OCI-LY1 (cell line): ENCODE data around the gene SLC8A1.

Source experiments
- H2AFZ ChIP-seq: fragments of 200-600 bp; sonication (generic), shearing (Covaris generic); 2 replicates; pipeline ENCODE4 v1.6.0; 2014; ENCODE audit warnings: antibody characterized with exemption, mild to moderate bottlenecking, low read length
- H3F3A ChIP-seq: fragments of 200-600 bp; sonication (generic), shearing (Covaris generic); 2 replicates; pipeline ENCODE4 v1.6.0; 2014; ENCODE audit warnings: mild to moderate bottlenecking, antibody characterized with exemption, low read length, moderate library complexity; ENCODE audit not compliant: insufficient read depth
- H3K27ac ChIP-seq: fragments of 200-600 bp; sonication (generic); 2 replicates; pipeline ENCODE4 v1.5.1; 2014; ENCODE audit warnings: low read length, mixed run types, mild to moderate bottlenecking, low read depth; ENCODE audit not compliant: poor library complexity, severe bottlenecking
- H3K27me3 ChIP-seq: fragments of 200-600 bp; sonication (generic); 2 replicates; pipeline ENCODE4 v1.6.0; 2014; ENCODE audit warnings: antibody characterized with exemption, mild to moderate bottlenecking, low read length, moderate library complexity; ENCODE audit not compliant: insufficient read depth
- H3K36me3 ChIP-seq: fragments of 200-600 bp; sonication (generic); 2 replicates; pipeline ENCODE4 v1.6.1; 2014; ENCODE audit warnings: mild to moderate bottlenecking, antibody characterized with exemption, low read length, moderate library complexity, mixed read lengths; ENCODE audit not compliant: insufficient read depth
- H3K4me1 ChIP-seq: fragments of 200-600 bp; sonication (generic); 2 replicates; pipeline ENCODE4 v1.5.1; 2014; ENCODE audit warnings: mild to moderate bottlenecking, low read length, moderate library complexity; ENCODE audit not compliant: insufficient read depth, severe bottlenecking
- H3K4me2 ChIP-seq: fragments of 200-600 bp; sonication (generic), shearing (Covaris generic); 2 replicates; pipeline ENCODE4 v1.6.1; 2014; ENCODE audit warnings: low read length
- H3K4me3 ChIP-seq: fragments of 200-600 bp; sonication (generic); 2 replicates; pipeline ENCODE4 v1.5.1; 2014; ENCODE audit warnings: low read length, low read depth, mild to moderate bottlenecking, mixed read lengths; ENCODE audit not compliant: poor library complexity, severe bottlenecking
- H3K79me2 ChIP-seq: fragments of 200-600 bp; shearing (Covaris generic); 2 replicates; pipeline ENCODE4 v1.6.1; 2016; ENCODE audit warnings: mixed run types, low read length, mixed read lengths; ENCODE audit not compliant: insufficient read depth
- H3K9ac ChIP-seq: fragments of 200-600 bp; sonication (generic), shearing (Covaris generic); 2 replicates; pipeline ENCODE4 v1.6.1; 2014; ENCODE audit warnings: mild to moderate bottlenecking, low read length, mixed read lengths
- H3K9me2 ChIP-seq: fragments of 200-600 bp; sonication (generic), shearing (Covaris generic); 2 replicates; pipeline ENCODE4 v1.6.1; 2014; ENCODE audit warnings: low read depth, mild to moderate bottlenecking, low read length, mixed read lengths
- H3K9me3 ChIP-seq: fragments of 200-600 bp; shearing (Covaris generic); 2 replicates; pipeline ENCODE4 v1.6.1; 2014; ENCODE audit warnings: low read length, mixed read lengths
- H4K20me1 ChIP-seq: fragments of 200-600 bp; sonication (generic), shearing (Covaris generic); 2 replicates; pipeline ENCODE4 v1.6.0; 2016; ENCODE audit warnings: mild to moderate bottlenecking, low read length; ENCODE audit not compliant: insufficient read depth
- EZH2 ChIP-seq: fragments of 200-600 bp; sonication (generic), shearing (Covaris generic); IDR thresholded peaks from 2 replicates; pipeline ENCODE4 v1.8.0; 2017; ENCODE audit warnings: borderline replicate concordance, mixed run types, mild to moderate bottlenecking, antibody characterized with exemption, low read length, moderate library complexity, mixed read lengths
- TF ChIP-seq, protein P1 (sequence below): fragments of 200-600 bp; sonication (generic), shearing (Covaris generic); IDR thresholded peaks from 2 replicates; pipeline ENCODE4 v1.5.1; 2017; ENCODE audit warnings: mild to moderate bottlenecking, antibody characterized with exemption, low read length, moderate library complexity, mixed read lengths

The SLC8A1 gene

GRCh38 chr2:40287195-40287594 lies 164.7 kb downstream of the SLC8A1 start:
- no peaks in the 10 kb centered on the region for H3K27me3 ChIP-seq
- no peaks in the 10 kb centered on the region for H3K79me2 ChIP-seq
- TF ChIP-seq, protein P1, sequence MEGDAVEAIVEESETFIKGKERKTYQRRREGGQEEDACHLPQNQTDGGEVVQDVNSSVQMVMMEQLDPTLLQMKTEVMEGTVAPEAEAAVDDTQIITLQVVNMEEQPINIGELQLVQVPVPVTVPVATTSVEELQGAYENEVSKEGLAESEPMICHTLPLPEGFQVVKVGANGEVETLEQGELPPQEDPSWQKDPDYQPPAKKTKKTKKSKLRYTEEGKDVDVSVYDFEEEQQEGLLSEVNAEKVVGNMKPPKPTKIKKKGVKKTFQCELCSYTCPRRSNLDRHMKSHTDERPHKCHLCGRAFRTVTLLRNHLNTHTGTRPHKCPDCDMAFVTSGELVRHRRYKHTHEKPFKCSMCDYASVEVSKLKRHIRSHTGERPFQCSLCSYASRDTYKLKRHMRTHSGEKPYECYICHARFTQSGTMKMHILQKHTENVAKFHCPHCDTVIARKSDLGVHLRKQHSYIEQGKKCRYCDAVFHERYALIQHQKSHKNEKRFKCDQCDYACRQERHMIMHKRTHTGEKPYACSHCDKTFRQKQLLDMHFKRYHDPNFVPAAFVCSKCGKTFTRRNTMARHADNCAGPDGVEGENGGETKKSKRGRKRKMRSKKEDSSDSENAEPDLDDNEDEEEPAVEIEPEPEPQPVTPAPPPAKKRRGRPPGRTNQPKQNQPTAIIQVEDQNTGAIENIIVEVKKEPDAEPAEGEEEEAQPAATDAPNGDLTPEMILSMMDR, result no peak
- no peak for TF ChIP-seq EZH2
- no peaks in the 10 kb centered on the region for H3K4me1 ChIP-seq
- no peaks in the 10 kb centered on the region for H3K9me2 ChIP-seq
- H3K9ac ChIP-seq, result no peak overlapping the region
- H4K20me1 ChIP-seq, result no peaks in the 10 kb centered on the region
- no peaks in the 10 kb centered on the region for H3K36me3 ChIP-seq
- no peak overlapping the region for H3K4me3 ChIP-seq
- no peak overlapping the region for H3K27ac ChIP-seq
- H3K4me2 ChIP-seq, result no peak overlapping the region
- H3K9me3 ChIP-seq, result no peaks in the 10 kb centered on the region
- H2AFZ ChIP-seq, result no peak overlapping the region
- H3F3A ChIP-seq, result no peaks in the 10 kb centered on the region

- Histone ChIP-seq H3K36me3 (no peaks in the 10 kb centered on the region), H3K4me1 (no peaks in the 10 kb centered on the region), H3K27ac (no peak overlapping the region), H3K4me3 (no peak overlapping the region), H3K9me3 (no peaks in the 10 kb centered on the region), H3K79me2 (no peaks in the 10 kb centered on the region), H4K20me1 (no peaks in the 10 kb centered on the region), H3K9ac (no peak overlapping the region), H3K4me2 (no peak overlapping the region), H2AFZ (no peak overlapping the region), H3K9me2 (no peaks in the 10 kb centered on the region), H3F3A (no peaks in the 10 kb centered on the region), H3K27me3 (no peaks in the 10 kb centered on the region)
- TF ChIP-seq, protein P1, result no peak
- TF ChIP-seq EZH2, result no peak
Observed at GRCh38 chr2:40286721-40287120, 165.2 kb downstream of the SLC8A1 start.

GRCh38 chr2:40285391-40285790 lies 166.5 kb downstream of the SLC8A1 start:
- H2AFZ ChIP-seq, result no peak overlapping the region
- no peaks in the 10 kb centered on the region for H3K27me3 ChIP-seq
- H3F3A ChIP-seq, result no peaks in the 10 kb centered on the region
- H3K9ac ChIP-seq, result no peak overlapping the region
- H4K20me1 ChIP-seq, result no peaks in the 10 kb centered on the region
- H3K9me2 ChIP-seq, result no peaks in the 10 kb centered on the region
- H3K9me3 ChIP-seq, result no peaks in the 10 kb centered on the region
- no peaks in the 10 kb centered on the region for H3K4me1 ChIP-seq
- TF ChIP-seq, protein P1, result no peak
- no peak for TF ChIP-seq EZH2
- H3K4me2 ChIP-seq, result no peak overlapping the region
- no peaks in the 10 kb centered on the region for H3K79me2 ChIP-seq
- H3K36me3 ChIP-seq, result no peaks in the 10 kb centered on the region
- no peak overlapping the region for H3K27ac ChIP-seq
- no peak overlapping the region for H3K4me3 ChIP-seq
